ENCODE data around the gene FOXB1. TPM values are rescaled to one million over a fixed set of nuclear protein-coding genes. Genes with fewer than 3 reads are reported as not detected.

Gene FOXB1
- total and polyA plus RNA-seq, 8 donors: not detected

DNA sequence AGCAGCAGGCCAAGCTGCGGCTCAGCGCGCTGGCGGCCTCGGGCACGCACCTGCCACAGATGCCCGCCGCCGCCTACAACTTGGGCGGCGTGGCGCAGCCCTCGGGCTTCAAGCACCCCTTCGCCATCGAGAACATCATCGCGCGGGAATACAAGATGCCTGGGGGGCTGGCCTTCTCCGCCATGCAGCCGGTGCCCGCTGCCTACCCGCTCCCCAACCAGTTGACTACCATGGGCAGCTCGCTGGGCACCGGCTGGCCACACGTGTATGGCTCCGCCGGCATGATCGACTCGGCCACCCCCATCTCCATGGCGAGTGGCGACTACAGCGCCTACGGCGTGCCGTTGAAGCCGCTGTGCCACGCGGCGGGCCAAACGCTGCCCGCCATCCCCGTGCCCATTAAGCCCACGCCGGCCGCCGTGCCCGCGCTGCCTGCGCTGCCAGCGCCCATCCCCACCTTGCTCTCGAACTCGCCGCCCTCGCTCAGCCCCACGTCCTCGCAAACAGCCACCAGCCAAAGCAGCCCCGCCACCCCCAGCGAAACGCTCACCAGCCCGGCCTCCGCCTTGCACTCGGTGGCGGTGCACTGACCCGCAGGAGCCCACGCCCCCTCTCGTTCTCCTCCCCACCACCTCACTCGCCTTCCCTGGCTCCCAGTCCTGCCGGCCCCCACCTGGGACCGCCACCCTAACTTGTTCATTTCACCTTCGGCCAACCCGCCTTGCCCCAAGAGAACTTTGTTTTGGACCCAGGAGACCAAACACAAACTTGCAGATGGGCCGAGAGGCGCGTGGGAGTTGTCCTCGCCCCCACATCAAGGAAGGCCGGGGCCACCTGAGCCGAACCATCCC is 1.5 kb downstream of the FOXB1 start:
- intact Hi-C loops (cut with DNase I; ENCODE audit: low total_unique reads): no loop called here

DNA sequence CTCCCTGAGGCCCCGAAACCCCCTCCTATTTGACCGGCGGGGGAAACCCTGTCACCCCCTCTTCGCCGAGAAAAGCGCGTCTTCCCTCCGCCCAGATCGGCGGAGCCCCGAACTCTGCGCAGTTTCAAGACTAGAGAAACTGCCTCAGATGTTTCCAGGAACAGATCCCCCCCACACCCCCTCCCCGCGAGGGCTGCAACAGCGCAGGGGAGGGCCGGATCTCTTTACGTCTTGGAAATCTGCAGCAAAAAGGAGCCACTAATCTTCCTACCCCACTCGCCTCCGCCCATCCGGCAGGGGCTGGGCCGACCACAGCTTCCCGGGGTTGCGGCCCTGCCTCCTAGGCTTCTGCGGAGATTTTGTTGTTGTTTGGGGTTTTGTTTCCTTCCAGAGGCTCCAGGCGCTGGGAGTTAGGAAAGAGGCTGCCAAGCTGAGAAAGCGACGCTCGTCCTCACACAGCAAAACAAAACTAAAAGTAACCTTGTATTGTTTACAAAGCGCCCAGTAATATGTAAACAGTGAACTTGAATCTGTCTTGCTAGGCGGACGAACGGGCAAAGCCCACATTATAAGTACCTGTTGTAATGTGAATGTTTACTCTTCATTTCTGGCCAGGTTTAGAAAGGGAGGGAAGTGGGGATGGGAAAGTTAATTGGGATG is 2.2 kb downstream of the FOXB1 start:
- DNase-seq: peak in 1 of 2 donors; percentile 76
- TF ChIP-seq EP300 (IDR thresholded peaks at IDR 0.05) (no peak), POLR2A (IDR thresholded peaks at IDR 0.05) (no peak)
- TF ChIP-seq, protein P1, sequence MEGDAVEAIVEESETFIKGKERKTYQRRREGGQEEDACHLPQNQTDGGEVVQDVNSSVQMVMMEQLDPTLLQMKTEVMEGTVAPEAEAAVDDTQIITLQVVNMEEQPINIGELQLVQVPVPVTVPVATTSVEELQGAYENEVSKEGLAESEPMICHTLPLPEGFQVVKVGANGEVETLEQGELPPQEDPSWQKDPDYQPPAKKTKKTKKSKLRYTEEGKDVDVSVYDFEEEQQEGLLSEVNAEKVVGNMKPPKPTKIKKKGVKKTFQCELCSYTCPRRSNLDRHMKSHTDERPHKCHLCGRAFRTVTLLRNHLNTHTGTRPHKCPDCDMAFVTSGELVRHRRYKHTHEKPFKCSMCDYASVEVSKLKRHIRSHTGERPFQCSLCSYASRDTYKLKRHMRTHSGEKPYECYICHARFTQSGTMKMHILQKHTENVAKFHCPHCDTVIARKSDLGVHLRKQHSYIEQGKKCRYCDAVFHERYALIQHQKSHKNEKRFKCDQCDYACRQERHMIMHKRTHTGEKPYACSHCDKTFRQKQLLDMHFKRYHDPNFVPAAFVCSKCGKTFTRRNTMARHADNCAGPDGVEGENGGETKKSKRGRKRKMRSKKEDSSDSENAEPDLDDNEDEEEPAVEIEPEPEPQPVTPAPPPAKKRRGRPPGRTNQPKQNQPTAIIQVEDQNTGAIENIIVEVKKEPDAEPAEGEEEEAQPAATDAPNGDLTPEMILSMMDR (IDR thresholded peaks at IDR 0.05): no peak
- H3K9me3 ChIP-seq: peaks cover 0 to 24% (median 4%) of the 10 kb centered on the region in 4 donors
- 1 to 2% (median 1%) methylated on average over 18 to 32 of the region's 32 CpGs for WGBS, 5 donors
- H3K27me3 ChIP-seq: peaks cover 36 to 100% (median 98%) of the 10 kb centered on the region in 3 donors
- H3K4me1 ChIP-seq: peaks cover 26 to 40% (median 37%) of the 10 kb centered on the region in 4 donors
- intact Hi-C loops (cut with DNase I; ENCODE audit: low total_unique reads): no loop called here
- peak overlapping the region; percentile 39 to 61 (median 52) for H3K4me3 ChIP-seq
- H3K36me3 ChIP-seq: no peaks in the 10 kb centered on the region
- H3K27ac ChIP-seq: no peak overlapping the region

More for the DNA sequence above, 1.5 kb downstream of the FOXB1 start:
- TF ChIP-seq POLR2A (IDR thresholded peaks at IDR 0.05) (no peak), EP300 (IDR thresholded peaks at IDR 0.05) (no peak), POLR2AphosphoS5 (IDR thresholded peaks at IDR 0.05) (no peak)
- no peak overlapping the region for H3K27ac ChIP-seq
- WGBS, 5 donors: 1 to 8% (median 4%) methylated on average over 19 to 77 of the region's 77 CpGs
- H3K4me1 ChIP-seq: peaks cover 26 to 41% (median 38%) of the 10 kb centered on the region in 4 donors
- peaks cover 36 to 100% (median 98%) of the 10 kb centered on the region in 3 donors for H3K27me3 ChIP-seq
- peaks cover 0 to 27% (median 4%) of the 10 kb centered on the region in 4 donors for H3K9me3 ChIP-seq
- peak in 1 of 2 donors; percentile 20 for DNase-seq
- H3K36me3 ChIP-seq: no peaks in the 10 kb centered on the region
- H3K4me3 ChIP-seq: peak overlapping the region; percentile 39 to 61 (median 52)

DNA sequence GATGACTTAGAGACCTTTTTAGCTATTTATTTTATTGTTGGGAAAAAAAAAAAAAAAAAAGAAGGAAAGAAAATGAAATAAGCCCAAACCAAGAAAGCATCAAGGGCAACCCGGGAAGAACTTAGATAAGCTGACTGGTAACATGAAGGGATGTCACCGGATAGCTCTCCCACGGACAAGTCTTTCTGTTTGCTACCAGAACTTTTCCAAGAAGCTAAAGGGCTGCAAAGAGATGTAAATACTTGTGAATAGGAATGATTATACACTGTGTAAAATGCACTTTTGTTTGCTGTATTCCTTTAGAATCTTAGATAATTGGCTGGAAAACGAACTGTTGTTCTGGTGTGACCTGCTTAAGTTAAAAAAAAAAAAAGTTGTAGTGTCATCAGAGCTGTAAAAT is 2.8 kb downstream of the FOXB1 start:
- no peak for DNase-seq
- Histone ChIP-seq H3K27me3 (peaks cover 36 to 100% (median 98%) of the 10 kb centered on the region in 3 donors), H3K9me3 (peaks cover 0 to 22% (median 2%) of the 10 kb centered on the region in 4 donors), H3K27ac (no peak overlapping the region), H3K4me3 (peak overlapping the region; percentile 39 to 61 (median 52)), H3K4me1 (peaks cover 26 to 40% (median 37%) of the 10 kb centered on the region in 4 donors), H3K36me3 (no peaks in the 10 kb centered on the region)
- intact Hi-C loops (cut with DNase I; ENCODE audit: low total_unique reads): no loop called here
- 7 to 12% (median 10%) methylated on average over 4 of the region's 4 CpGs for WGBS, 5 donors
- TF ChIP-seq POLR2A (IDR thresholded peaks at IDR 0.05) (no peak), POLR2AphosphoS5 (IDR thresholded peaks at IDR 0.05) (no peak), EP300 (IDR thresholded peaks at IDR 0.05) (no peak)
- TF ChIP-seq, protein P1 (IDR thresholded peaks at IDR 0.05): no peak

DNA sequence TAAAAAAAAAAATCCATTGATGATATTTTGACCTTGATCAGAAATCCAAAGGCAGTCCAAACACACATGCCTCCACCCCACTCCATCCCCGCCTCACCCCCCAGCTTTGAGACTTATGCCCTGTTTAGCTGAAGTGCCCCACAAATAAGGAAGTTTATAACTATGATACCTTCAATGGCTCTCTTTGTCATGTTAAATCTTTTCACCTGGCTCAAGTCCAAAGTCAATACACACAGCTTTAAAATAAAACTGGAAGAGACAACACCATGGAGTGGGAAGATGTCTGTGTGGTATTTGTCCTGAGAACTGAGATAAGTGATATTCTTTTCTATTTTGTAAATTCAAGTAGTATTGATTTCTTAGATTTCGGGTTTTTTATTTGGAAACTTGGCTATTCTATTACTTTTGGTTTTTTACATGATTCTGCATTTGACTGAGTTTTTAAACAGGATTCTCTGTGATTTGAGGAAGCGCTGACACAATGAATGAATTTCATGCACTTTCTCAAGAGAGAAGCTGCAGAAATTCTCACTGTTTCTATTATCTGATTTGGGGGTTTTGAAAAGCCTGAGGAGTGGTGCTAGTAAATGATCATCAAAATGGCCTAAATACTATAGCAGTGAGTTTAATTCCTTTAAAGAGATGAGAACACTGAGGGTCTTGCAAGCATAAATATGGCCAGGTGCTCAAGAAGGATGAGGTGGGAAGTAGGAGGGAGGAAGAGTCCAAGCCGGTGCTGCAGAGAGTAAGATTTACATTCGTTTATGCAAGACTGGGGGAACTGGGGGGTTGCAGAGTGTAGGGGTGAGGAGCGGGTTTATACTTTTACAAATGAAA is 5.2 kb downstream of the FOXB1 start:
- Histone ChIP-seq H3K27me3 (peaks cover 29 to 97% (median 89%) of the 10 kb centered on the region in 3 donors), H3K4me1 (peaks cover 19 to 28% (median 27%) of the 10 kb centered on the region in 4 donors), H3K9me3 (peaks cover 0 to 12% (median 0%) of the 10 kb centered on the region in 4 donors), H3K27ac (no peak overlapping the region), H3K4me3 (no peak overlapping the region), H3K36me3 (no peaks in the 10 kb centered on the region)
- TF ChIP-seq EP300 (IDR thresholded peaks at IDR 0.05) (no peak), POLR2A (IDR thresholded peaks at IDR 0.05) (no peak), POLR2AphosphoS5 (IDR thresholded peaks at IDR 0.05) (no peak)
- TF ChIP-seq, protein P1 (IDR thresholded peaks at IDR 0.05): no peak
- intact Hi-C loops (cut with DNase I; ENCODE audit: low total_unique reads): no loop called here
- DNase-seq: no peak
- WGBS, 5 donors: 12 to 18% (median 16%) methylated on average over 6 of the region's 6 CpGs

All from stomach (tissue), 9 donors.